Fibroblast of pulmonary artery (primary cell): ENCODE data around the gene ZBBX.
A peak's percentile ranks its signal among the peaks of the same experiment; 100 is the strongest.
"Not testable (repeated sequence)": the region's sequence is repeated elsewhere in the genome, so short reads cannot be mapped to it uniquely, and the experiment has no call there.

Source experiments
- DNase-seq: peaks from one replicate; pipeline ENCODE4 v3.0.0-alpha.2; 2010; ENCODE audit warnings: low read depth
- H3K4me3 ChIP-seq: replicated peaks from 2 replicates; pipeline ENCODE4 v1.5.1; 2011; ENCODE audit warnings: low read depth, mild to moderate bottlenecking, control low read depth, low read length, moderate library complexity
- CTCF ChIP-seq: IDR thresholded peaks from 2 replicates; pipeline ENCODE4 v1.5.1; 2011; ENCODE audit warnings: mild to moderate bottlenecking, control low read depth, low read length, inconsistent platforms; ENCODE audit errors: missing control alignments

The ZBBX gene

GRCh38 chr3:167380004-167380689 is at the start of gene ZBBX:
ZBBX (minus strand) TSS chr3:167380297; CDS start chr3:167372901, 7,396 bp downstream.
- DNase-seq: peak; percentile 84
- peak; percentile 98 for TF ChIP-seq CTCF

GRCh38 chr3:167426962-167427361 is 46.9 kb upstream of the ZBBX start:
- not testable (repeated sequence) for DNase-seq, H3K4me3 ChIP-seq

More at GRCh38 chr3:167380004-167380689, at the start of gene ZBBX:
- H3K4me3 ChIP-seq: peak within 1 kb of the TSS; percentile 61

- not testable (repeated sequence) for DNase-seq, H3K4me3 ChIP-seq
Measured at GRCh38 chr3:167422396-167422795, 42.3 kb upstream of the ZBBX start.

- no peak overlapping the region for H3K4me3 ChIP-seq
- no peak for DNase-seq
- no peak for TF ChIP-seq CTCF
Measured at GRCh38 chr3:167409611-167410010, 29.5 kb upstream of the ZBBX start.

GRCh38 chr3:167406876-167407492 is 26.9 kb upstream of the ZBBX start:
- H3K4me3 ChIP-seq: no peak overlapping the region
- DNase-seq: peak; percentile 70
- TF ChIP-seq CTCF: peak; percentile 44

GRCh38 chr3:167397826-167398225 is 17.7 kb upstream of the ZBBX start:
- no peak overlapping the region for H3K4me3 ChIP-seq
- TF ChIP-seq CTCF: no peak
- DNase-seq: no peak

GRCh38 chr3:167396075-167396474 is 16.0 kb upstream of the ZBBX start:
- TF ChIP-seq CTCF: no peak
- no peak overlapping the region for H3K4me3 ChIP-seq
- no peak for DNase-seq

GRCh38 chr3:167394003-167394402 is 13.9 kb upstream of the ZBBX start:
- H3K4me3 ChIP-seq: no peak overlapping the region
- no peak for DNase-seq
- TF ChIP-seq CTCF: no peak
